Gastroesophageal sphincter (tissue), 4 donors: Measurements from ENCODE around the gene SF3B3. TPM values are rescaled to one million over a fixed set of nuclear protein-coding genes. Genes with fewer than 3 reads are reported as not detected.

Experiments
- ATAC-seq: fragments of 150-250 bp; one replicate; pipeline ENCODE4 v1.9.1; 2016; ENCODE audit warnings: mild to moderate bottlenecking, moderate library complexity
- H3K27ac ChIP-seq, 4 donors: fragments of 200-600 bp; sonication (generic) in 3 of 4; 1 replicate in 3 of 4; 2 replicates in 1 of 4; pipeline ENCODE4 v1.5.1; 2016 to 2019
- H3K27me3 ChIP-seq: fragments of 200-600 bp; sonication (generic); one replicate; pipeline ENCODE4 v1.5.1; 2019
- H3K36me3 ChIP-seq, 2 donors: fragments of 200-600 bp; sonication (generic); one replicate each; pipeline ENCODE4 v1.5.1; 2019; ENCODE audit warnings: control low read depth in 1 of 2
- H3K4me1 ChIP-seq, 3 donors: fragments of 200-600 bp; sonication (generic); 1 replicate in 2 of 3; 2 replicates in 1 of 3; pipeline ENCODE4 v1.5.1; 2016 to 2019; ENCODE audit warnings: control low read depth in 2 of 3
- H3K4me3 ChIP-seq, 2 donors: fragments of 200-600 bp; sonication (generic); one replicate each; pipeline ENCODE4 v1.5.1; 2019; ENCODE audit warnings: mild to moderate bottlenecking in 1 of 2, moderate library complexity in 1 of 2
- H3K9me3 ChIP-seq, 3 donors: fragments of 200-600 bp; sonication (generic); one replicate each; pipeline ENCODE4 v1.5.1; 2017 to 2019; ENCODE audit warnings: control low read depth in 2 of 3
- EP300 ChIP-seq: sonication (generic); formaldehyde crosslinking; IDR thresholded peaks from one replicate; pipeline ENCODE4 v1.6.1; 2017; ENCODE audit warnings: antibody characterized with exemption, mild to moderate bottlenecking
- POLR2A ChIP-seq, 2 donors: fragments of 450-650 bp; IDR thresholded peaks; one replicate each; pipeline ENCODE4 v1.6.1; 2017; ENCODE audit warnings: antibody characterized with exemption in 2 of 2, mild to moderate bottlenecking in 2 of 2, moderate library complexity in 1 of 2
- POLR2AphosphoS5 ChIP-seq: sonication (generic); formaldehyde crosslinking; IDR thresholded peaks from one replicate; pipeline ENCODE4 v1.6.1; 2017; ENCODE audit warnings: antibody characterized with exemption
- WGBS, 2 donors: methylation state at CpG; one replicate each; pipeline ENCODE4 v1.1.5; 2018; ENCODE audit warnings: low coverage in 1 of 2; 5-methylcytosine and 5-hydroxymethylcytosine counted together
- total RNA-seq, 4 donors: library from RNA; depleted of rRNA; stranded (reverse); fragments of >200 nt; gene quantifications; one replicate each; pipeline ENCODE4 v1.1.0, GENCODE V29; 2016
- TF ChIP-seq, protein P1 (sequence below), 4 experiments: fragments of 200-600 bp in 2 of 4; fragments of 450-650 bp in 2 of 4; sonication (generic) in 1 of 4; IDR thresholded peaks; one replicate each; pipeline ENCODE4 v1.5.1; 2017 to 2019; ENCODE audit warnings: antibody characterized with exemption in 4 of 4, mild to moderate bottlenecking in 2 of 4, moderate library complexity in 2 of 4

Gene SF3B3
- total RNA-seq, 4 donors from 2014 or later = 73.3 to 115 (median 92.8) TPM

DNA sequence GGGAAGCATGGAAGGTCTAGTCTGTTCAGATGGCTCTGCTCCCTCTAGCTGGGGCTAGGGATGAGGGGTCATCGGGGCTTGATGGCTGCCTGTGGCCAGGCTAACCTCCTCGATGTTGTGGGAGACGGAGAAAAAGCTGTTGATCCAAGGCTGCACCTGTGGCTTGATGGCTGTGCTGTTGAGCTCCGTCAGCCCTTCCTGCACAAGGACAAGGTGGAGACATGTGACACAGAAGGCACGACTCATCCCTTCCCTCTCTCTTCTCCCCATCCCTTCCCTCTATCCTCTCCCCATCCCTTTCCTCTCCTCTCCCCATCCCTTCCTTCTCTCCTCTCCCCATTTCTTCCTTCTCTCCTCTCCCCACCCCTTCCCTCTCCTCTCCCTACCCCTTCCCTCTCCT, 41.0 kb upstream of the SF3B3 start:
- Histone ChIP-seq H3K27ac (no peak overlapping the region), H3K4me3 (no peak overlapping the region), H3K27me3 (no peaks in the 10 kb centered on the region), H3K9me3 (no peaks in the 10 kb centered on the region), H3K4me1 (peaks cover 0 to 16% (median 0%) of the 10 kb centered on the region in 3 donors), H3K36me3 (peaks cover 0 to 95% of the 10 kb centered on the region in 2 donors)
- TF ChIP-seq EP300 (no peak), POLR2A (IDR thresholded peaks at IDR 0.05) (no peak), POLR2AphosphoS5 (no peak)
- TF ChIP-seq, protein P1, sequence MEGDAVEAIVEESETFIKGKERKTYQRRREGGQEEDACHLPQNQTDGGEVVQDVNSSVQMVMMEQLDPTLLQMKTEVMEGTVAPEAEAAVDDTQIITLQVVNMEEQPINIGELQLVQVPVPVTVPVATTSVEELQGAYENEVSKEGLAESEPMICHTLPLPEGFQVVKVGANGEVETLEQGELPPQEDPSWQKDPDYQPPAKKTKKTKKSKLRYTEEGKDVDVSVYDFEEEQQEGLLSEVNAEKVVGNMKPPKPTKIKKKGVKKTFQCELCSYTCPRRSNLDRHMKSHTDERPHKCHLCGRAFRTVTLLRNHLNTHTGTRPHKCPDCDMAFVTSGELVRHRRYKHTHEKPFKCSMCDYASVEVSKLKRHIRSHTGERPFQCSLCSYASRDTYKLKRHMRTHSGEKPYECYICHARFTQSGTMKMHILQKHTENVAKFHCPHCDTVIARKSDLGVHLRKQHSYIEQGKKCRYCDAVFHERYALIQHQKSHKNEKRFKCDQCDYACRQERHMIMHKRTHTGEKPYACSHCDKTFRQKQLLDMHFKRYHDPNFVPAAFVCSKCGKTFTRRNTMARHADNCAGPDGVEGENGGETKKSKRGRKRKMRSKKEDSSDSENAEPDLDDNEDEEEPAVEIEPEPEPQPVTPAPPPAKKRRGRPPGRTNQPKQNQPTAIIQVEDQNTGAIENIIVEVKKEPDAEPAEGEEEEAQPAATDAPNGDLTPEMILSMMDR (IDR thresholded peaks at IDR 0.05) = no peak
- no peak for ATAC-seq
- WGBS, 2 donors = 50 to 76% methylated on average over 2 to 5 of the region's 5 CpGs

DNA sequence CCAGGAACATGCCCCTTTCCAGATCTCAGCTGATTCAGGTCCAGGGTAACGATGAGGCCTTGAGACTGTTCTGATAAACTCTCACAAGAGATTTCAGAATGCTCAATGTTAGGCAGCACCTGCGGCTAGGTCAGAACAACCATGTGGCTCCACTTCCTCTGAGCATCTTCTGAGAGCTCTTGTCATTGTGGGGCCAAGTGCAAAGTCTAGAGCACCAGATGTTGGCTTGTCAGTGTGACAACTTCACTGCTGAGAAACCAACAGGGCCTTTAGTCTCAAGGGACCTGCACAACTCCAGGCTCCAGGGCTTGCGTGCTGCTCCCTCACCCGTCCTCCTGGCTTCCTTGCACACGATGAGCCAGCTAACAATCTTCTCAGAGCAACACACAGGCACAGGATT, 40.2 kb upstream of the SF3B3 start:
- Histone ChIP-seq H3K9me3 (no peaks in the 10 kb centered on the region), H3K4me3 (no peak overlapping the region), H3K36me3 (peaks cover 0 to 97% of the 10 kb centered on the region in 2 donors), H3K4me1 (peaks cover 0 to 12% (median 0%) of the 10 kb centered on the region in 3 donors), H3K27ac (no peak overlapping the region), H3K27me3 (no peaks in the 10 kb centered on the region)
- TF ChIP-seq, protein P1 (IDR thresholded peaks at IDR 0.05) = no peak
- TF ChIP-seq POLR2AphosphoS5 (no peak), POLR2A (IDR thresholded peaks at IDR 0.05) (no peak)
- 100% methylated on average over 1 of the region's 5 CpGs; no CpG with 5 or more reads in 1 of the 2 donors for WGBS, 2 donors
- ATAC-seq = no peak

DNA sequence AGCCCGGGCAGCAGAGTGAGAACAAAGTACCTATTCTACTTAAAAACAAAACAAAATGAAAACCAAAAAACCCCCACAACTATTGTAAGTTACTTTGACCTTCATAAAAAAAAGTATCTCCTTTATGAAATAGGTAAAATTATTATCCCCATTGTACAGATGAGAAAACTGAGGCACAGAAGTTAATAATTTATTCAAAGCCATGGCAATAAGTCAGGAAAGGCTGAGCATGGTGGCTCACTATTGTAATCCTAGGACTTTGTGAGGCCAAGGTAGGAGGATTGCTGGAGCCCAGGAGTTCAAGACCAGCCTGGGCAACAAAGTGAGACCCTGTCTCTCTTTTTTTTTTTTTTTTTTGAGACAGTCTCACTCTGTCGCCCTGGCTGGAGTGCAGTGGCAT, 38.7 kb upstream of the SF3B3 start:
- no peaks in the 10 kb centered on the region for H3K9me3 ChIP-seq
- no peaks in the 10 kb centered on the region for H3K27me3 ChIP-seq
- 86 to 100% methylated on average over 1 of the region's 2 CpGs for WGBS, 2 donors
- ATAC-seq = no peak
- no peaks in the 10 kb centered on the region for H3K4me1 ChIP-seq
- H3K36me3 ChIP-seq = peaks cover 0 to 96% of the 10 kb centered on the region in 2 donors
- no peak overlapping the region for H3K4me3 ChIP-seq
- TF ChIP-seq POLR2AphosphoS5 (no peak), POLR2A (IDR thresholded peaks at IDR 0.05) (no peak), EP300 (no peak)
- TF ChIP-seq, protein P1 (IDR thresholded peaks at IDR 0.05) = no peak
- H3K27ac ChIP-seq = no peak overlapping the region

DNA sequence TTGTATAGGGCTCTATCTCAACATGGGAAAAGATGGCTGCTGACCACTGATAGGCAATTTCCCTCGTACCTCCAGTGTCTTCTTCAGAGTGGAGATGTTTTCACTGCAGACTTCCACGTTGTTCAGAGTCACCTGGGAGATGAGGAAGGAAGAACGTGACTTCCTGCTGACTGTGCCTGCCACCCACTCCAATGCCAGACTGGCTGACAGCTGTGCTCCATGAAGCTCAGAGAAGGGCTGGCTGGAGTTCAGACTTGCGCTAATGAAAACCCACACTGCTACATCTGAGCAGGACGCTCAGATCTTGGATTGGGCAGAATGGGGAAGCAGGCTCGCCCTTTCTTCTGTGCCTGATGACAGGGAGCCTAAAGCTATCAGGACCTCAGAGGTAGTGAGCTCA, 33.4 kb upstream of the SF3B3 start:
- WGBS, 2 donors = 80 to 88% methylated on average over 2 to 3 of the region's 6 CpGs
- Histone ChIP-seq H3K9me3 (no peaks in the 10 kb centered on the region), H3K36me3 (peaks cover 0 to 98% of the 10 kb centered on the region in 2 donors), H3K27ac (no peak overlapping the region), H3K4me3 (no peak overlapping the region), H3K27me3 (no peaks in the 10 kb centered on the region), H3K4me1 (no peaks in the 10 kb centered on the region)
- no peak for ATAC-seq
- TF ChIP-seq, protein P1 (IDR thresholded peaks at IDR 0.05) = no peak
- TF ChIP-seq POLR2AphosphoS5 (no peak), EP300 (no peak), POLR2A (IDR thresholded peaks at IDR 0.05) (no peak)

DNA sequence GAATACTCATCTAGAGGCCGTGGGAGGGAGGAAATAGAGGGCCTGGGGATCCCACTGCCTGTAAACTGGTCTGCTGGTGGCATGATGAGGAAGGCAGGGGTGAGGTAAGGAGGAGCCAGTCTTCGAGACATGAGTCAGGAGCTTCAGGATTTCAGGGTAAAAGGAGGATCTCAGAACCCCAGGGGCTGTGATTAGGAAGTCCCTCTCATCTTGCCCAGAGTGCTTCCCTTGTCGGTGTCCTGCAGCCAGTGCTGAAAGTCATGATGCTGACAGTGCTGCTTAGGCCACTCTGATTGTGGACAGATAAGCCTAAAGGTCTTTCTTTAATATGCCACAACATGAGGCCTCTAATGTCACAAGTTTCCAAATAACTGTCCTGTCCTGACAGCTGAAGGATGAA, 29.8 kb upstream of the SF3B3 start:
- Histone ChIP-seq H3K9me3 (no peaks in the 10 kb centered on the region), H3K4me3 (no peak overlapping the region), H3K27me3 (no peaks in the 10 kb centered on the region), H3K27ac (no peak overlapping the region), H3K4me1 (no peaks in the 10 kb centered on the region), H3K36me3 (peaks cover 0 to 98% of the 10 kb centered on the region in 2 donors)
- WGBS, 2 donors = 84 to 100% methylated on average over 2 of the region's 3 CpGs
- no peak for ATAC-seq
- TF ChIP-seq, protein P1 (IDR thresholded peaks at IDR 0.05) = no peak
- TF ChIP-seq POLR2A (IDR thresholded peaks at IDR 0.05) (no peak), EP300 (no peak)
